Measurements from ENCODE around the gene TNRC18.

The TNRC18 gene

DNA sequence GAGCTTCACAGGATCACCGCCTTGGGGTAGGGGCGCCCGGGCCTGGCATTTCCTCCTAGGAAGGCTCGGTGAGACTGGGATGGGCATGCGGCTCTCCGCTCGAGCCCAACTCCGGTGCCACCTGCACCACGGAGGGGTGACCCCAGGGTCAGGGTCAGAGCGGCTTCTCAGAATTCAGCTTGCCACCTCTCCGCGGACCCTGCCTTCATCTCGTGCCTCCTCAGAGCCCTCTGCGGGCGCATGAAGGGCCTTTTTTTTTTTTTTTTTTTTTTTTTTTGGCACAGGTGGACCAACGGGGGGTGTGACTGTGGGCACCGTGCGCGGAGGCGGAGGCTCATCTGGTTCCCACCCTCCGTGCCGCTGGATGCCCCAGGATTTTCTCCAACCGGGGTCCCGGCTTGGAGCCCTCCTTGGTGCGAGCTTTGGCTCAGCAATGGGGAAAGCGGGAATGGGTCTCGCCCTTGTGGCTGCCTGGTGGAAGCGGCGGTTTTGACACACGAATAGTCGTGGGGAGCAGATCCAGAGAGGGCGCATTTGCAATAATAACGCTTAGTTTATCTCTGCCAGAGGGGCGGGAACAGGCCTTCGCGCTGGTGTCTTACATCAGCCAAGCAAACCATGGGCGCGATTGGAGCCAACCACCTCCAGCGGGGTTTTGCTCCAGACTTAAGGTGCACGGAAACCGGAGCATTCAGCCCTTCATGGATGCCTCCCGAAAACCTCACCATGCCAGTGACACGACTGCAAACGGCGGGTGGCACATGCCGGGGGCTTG, 5.0 kb upstream of the TNRC18 start:
- peak; percentile 29 for DNase-seq

DNA sequence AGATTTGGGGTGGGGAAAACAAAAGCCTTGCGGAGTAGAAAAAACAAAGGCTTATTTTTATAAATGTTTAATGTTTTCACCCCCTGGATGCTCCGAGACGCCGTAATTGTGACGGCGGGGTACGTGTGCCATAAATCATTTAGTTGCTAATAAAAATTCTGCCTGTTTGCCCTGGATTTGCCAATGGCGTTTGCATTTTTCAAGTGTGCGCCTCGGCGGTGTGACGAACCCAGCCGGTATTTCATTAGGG, 2.5 kb upstream of the TNRC18 start:
- DNase-seq = no peak

DNA sequence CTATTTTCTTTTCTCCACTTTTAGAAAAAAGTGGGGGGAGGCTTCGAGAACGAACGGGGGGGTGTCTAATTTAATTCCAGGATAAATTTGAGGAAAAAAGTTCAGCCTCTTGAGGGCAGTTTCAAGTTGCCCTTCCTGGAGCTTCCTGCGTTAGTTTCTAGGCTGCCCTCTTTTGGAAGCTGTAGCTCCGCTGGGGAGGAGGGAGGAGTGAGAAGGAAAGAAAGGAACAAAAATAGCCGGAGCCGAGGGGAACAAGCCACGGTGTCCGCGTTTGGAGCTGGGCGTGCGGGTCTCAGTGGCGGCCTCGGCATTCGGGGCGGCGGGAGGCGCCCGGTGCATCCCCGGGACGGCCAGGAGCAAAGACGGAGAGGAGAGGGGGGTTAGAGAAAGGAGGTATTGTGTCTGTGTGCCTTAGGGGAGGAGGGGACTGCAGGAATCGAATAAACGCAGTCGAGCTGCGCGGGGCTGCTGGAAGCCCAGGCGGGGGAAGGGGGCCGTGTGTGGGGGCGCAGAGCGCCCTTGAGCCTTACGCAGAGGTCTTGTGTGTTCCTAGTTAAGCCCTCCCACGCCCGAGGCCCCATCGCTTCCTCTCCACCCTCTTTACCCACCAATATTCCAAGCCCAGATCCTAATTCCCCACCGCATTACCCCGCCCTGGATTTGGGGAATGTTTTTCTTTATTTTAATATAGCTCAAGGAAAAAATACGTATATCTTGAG, 2.0 kb upstream of the TNRC18 start:
- DNase-seq = peak; percentile 60

DNA sequence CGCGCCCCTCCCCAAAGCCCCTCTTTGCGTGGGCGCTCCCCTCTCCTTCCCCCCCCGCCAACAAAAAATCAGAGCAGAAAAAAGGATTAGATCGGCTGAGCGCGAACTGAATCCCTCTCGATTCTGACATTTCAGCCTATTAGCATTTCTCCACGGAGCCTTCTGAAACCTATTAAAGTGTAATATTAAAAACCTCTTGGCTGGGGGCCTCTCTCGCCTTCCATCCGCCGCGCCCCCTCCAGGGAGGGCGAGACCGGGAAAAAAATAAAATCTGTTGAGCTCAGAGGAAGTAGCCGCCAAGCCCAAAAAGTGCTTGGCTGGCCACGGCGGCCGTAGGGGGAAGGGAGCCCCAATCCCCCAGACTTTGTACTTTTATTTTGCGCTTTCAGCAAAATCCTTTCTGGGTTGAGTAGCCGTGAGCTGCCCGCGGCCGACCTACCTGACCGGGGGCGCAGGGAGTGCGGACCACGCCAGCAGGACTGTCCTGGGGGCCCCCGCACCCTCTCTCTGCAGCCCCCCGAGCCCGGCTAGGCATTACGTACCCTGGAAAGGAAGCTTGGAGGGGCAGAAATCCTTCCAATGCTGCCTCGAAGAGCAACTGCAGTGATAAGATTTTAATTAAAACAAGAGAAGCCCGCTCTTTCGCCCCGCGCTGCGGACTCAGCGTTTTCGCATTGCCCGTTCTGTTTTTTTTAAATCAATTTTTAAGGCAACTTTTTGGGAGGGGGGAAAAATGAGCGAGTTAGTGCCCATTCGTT, 1.3 kb upstream of the TNRC18 start:
- DNase-seq = peak; percentile 17

DNA sequence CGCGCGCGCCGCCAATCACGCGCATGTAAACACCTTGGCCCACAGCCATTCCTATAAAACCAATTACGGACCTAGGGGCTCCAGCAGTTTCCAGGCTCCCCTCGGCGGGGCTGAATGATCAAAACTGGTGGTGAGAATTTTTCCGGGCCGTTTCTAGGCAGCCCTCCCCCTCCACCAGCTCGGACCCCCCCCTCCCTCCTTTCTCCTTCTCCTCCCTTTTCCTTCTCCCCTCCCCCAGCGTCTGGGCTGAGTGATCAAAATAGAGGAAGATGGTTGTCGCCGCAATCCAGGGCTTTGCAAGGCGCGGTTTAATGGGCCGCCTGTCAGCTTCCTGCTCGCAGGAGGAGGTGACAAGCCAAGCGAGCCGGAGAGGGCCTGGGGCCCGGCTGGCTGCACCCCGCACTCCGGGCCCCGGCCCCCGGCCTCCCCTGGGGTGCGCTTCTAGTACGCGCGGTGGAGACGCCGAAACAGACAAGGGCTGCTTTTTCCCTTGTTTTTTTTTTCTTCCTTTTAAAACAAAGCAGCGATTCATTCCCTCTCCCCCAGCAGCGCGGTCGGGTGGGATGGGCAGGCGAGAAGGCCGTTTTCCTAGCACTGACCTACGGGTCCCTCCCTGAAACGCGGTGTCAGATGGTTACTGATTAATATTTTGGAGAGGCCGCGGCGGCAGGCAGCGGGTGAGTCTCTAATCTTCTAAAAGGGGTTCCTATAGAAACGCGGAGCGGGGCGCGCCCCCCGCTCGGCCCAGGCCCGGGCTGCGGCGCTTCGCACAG, 528 bp upstream of the TNRC18 start:
- DNase-seq = peak; percentile 97

DNA sequence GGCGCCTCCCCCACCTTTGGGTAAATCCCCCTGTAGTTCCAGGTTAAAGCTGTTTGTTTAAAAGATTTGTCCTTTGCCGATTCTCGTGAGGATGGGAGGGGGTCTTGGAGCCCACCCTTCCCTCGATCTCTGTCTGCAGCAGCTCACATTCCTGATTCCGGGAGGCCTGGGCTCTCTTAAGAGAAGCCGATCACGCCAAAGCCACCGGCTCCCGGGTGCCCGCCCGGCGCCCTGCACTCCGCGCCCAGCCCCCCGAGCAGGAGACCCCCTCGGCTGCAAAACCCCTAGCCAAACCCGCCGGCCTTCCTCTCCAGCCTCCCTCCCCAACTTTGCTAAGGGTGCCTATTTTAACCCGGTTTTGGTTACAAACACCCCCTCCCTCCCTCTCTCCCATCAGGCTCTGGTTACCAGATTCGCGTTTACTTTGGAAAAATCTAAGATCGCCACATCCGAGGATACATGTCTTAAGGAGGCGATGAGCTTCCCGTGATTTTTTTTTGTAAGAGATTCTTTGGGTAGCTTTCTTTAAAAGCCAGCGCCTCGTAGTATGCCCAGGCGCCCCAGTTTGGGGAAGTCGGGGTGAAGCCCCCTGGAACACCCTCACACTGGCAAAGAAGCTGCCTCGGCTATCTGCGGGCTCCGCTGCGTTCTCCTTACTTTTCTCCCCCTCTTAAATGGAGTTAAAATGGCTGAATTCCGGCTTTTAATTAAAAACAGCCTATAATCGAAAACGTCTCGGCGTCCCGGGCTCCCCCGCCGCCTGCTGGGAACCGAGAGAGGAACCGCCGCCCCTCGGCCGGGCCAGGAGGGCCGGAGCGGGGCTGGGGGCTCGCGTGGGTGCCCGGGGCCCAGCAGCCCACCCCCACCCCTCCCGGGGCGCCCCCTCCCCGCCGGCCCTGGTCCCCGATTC, 983 bp downstream of the TNRC18 start:
- DNase-seq = no peak

DNA sequence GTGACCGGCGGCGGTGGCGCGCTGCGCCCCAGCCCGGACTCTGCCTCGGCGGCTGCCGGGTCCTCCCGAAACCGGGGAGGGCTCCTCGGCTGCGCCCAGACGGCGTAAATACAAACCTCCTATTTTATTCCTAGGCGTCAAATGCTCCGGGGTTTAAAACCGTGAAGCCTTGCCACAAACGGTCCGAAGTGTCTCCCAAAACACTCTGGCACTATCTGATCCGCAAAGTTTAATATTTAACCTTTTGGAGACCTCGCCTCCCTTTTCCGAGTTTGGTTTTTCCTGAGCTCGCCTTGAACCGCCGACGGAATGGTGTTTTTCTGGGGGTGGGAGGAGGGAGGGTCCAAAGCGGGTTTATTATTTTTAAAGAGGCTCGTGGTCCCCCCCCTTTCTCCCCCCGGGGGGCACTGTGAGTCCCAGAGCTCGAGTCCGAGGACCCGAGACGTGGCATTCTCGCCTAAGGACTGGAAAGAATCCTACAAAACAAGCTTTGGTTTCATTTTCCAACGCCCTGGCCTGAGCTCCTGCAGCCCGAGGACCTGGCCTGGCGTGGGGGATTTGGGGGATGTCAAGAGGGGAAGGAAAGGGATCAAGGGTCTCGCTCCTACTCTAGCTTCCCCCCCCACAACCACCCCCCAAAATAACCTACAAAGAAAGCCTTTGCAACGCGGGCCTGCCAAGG, 1.8 kb downstream of the TNRC18 start:
- DNase-seq = peak; percentile 62

DNA sequence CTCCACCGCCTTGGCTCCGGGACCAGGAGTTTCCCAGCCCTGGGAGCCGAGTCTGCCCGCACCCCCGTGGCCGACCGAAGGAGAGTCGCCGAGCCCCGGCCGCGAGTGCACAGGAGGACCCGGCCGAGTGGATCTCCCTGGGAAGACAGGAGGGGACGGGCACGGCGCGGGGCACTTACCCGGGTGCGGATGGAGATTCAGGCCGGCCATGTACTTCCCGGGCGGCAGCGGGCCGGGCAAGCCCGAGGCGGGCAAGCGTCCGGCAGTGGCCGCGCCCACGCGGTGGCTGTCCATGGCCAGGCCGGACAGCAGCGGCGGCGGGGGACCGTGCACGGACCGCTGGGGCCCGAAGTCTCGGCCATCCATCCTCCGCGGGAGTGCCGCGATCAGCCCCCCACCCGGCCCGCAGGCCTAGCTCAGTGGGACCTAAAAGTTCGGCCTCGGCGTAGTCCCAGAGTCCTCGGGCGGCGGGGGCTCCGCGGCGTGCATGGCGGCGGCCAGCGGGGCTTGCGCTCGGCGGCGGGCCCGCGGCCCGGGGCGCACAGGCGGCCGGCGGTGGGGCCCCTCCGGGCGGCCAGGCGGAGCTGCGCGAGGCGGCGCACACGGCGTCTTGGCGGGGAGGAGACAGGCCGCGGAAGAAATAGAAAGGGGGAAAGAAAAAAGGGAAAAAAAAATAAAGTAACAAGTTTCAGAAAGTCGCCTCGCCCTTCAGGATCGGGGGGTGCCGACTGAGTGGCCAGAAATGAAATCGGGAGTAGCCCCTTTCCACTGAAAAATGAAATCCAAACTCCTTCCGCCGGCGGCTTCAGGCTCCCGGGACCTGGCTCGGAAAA, 2.5 kb downstream of the TNRC18 start:
- DNase-seq = no peak

DNA sequence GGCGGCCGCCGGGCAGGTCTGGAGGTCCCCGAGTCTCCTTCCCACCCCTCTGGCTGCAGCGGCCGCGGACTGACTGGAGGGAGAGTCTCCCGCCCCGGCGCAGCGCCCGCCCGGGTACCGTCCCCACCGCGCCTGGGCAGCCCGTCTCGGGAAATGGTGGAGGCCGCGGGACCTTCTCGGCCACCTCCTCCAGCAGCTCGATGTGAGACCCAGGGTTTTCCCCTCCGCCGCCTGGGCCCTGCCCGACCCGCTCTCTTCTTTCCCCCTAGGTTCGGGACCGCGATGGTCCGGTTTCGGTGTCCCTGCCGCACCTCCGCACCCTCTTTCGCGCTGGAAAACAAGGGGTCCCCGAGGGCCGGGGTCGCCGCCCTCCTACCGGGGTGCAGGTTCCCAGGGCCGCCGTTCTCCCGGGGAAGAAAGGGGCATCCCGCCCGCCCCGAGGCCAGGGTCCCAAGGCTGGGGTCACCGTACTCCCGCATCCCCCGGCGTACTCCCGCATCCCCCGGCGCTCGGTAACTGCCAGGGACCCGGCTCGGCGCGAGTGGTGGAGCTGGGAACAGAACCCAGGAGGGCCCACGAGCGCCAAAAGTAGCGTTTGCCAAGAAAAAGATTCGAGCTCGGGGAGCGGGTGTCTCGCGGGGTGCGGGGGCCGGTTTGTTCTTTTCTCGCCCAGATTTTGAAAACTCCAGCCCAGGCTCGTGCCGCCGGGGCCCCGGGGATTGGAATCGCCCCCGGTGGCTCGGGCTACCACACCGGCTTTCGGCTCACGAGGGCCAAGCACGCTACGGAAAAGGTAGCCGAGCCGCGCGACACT, 3.4 kb downstream of the TNRC18 start:
- no peak for DNase-seq

DNA sequence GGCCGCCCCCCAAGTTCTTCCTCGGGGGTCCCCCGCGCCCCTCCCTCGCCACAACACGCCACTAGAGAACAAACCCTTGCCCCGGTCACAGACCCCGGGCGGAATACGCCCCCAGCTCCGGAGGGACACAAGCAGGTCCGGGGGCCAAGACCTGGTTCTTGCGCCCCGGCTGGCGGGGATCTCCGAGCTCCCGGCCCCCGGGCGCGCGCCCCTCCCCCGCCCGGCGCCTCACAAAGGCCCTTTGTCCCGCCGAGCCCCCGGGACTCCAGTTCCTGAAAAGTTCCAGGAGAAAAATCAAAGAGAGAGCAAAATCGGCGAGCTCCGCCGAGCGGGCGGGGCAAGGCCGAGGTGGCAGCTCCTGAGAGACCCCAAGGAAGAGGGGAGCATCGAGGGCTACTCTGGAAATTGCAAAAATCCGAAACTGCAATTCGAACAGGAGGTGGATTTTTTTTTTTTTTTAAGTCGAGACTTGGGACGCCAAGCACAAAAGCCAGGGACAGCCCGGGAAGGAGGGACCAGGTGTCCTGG, 4.0 kb downstream of the TNRC18 start:
- no peak for DNase-seq

DNA sequence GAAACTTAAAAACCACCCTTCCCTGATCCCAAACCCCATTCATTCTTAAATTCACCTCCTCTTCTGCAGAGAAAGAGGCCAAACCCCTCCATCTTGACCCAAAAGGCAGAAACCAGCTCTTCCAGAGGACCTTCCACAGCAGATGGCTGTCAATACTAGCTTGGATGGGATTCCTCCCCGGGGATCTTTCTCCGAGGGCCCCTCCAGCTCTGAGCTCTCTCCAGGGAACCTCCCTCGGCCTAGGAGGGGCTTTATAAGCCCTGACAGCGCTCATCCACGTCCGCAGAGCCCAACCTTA, 5.4 kb downstream of the TNRC18 start:
- no peak for DNase-seq

DNA sequence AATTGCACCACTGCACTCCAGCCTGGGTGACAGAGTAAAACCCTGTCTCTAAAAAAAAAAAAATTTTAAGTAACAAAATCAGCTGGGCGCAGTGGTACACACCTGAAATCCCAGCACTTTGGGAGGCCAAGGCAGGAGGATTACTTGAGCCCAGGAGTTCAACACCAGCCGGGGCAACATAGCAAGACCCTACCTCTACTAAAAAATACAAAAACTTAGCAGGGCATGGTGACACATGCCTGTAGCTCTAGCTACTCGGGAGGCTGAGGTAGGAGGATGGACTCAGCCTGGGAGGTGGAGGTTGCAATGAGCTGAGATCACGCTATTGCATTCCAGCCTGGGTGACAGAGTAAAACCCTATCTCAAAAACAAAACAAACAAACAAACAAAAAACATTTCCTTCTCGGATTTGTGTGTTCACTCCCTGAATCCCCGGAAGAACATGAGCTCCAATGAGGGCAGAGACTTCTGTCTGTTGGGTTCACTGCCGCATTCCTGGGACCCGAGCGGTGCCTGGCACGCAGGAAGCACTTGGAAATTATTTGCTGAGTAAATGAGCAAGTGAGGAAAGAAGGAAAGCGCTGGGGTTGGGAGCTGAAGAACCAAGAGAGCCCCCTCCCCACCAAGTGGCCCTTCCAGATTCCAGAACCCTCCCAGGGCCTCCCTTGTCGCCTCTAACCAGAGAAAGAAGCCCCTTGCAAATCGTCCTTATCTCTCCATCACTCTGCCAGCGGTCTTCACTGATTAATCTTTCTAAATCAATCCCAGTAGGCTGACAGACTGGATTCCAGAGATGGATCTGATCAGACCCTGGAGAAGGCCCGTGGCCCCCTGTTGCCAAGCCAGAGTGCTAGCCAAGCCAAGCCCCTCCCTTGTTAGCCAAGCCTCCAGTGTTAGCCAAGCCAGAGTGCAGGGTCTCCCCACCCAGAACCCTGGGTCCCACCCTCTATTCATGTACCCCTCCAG, 6.2 kb downstream of the TNRC18 start:
- DNase-seq = no peak

DNA sequence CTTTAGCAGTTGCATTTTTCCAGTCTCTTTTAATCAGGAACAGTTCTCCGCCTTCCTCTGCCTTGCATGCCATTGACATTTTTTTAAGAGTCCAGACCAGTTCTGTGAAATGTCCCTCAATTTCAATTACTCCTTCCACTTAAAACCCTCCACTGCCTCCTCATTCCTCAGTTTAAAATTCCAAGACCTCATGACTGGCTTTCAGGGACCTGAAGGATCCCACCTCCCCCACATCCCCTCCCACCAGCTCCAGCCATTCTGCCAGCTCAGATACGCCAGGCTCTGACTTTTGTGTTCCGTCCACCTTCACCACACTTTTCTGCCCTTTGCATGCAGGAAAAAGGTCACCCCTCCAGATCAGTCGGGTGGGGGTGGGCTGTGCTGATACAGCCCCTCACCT, 8.7 kb downstream of the TNRC18 start:
- no peak for DNase-seq

DNA sequence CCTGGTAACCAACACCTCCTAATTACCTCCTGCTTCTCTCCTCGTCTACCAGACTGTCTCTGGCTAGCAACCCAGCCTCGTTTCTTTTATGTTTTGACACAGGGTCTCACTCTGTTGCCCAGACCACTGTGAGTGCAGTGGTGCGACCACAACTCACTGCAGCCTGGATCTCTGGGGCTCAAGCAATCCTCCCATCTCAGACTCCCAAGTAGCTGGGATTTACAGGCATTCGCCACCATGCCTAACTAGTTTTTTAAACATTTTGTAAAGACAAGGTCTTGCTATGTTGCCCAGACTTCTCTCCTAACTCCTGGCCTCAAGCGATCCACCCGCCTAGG, 10.2 kb downstream of the TNRC18 start:
- no peak for DNase-seq

DNA sequence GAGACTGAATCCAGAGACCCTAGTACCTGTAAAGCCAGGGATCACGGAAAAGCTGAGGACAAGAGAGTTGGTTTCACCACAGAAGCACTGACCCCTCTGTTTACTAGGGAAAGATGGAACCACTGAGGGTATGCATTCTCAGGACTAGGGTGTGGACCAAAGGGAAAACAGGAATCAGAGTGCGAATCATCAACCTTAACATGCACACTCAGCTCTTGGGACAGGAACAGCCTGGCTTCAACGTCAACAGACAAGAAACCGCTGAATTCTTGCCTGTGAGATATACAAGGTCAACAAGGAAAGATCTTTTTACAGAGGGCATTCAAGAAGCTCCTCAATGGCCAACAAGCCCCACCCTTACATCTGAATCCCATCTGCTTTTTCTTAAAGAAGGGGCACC, 14.9 kb downstream of the TNRC18 start:
- no peak for DNase-seq

DNA sequence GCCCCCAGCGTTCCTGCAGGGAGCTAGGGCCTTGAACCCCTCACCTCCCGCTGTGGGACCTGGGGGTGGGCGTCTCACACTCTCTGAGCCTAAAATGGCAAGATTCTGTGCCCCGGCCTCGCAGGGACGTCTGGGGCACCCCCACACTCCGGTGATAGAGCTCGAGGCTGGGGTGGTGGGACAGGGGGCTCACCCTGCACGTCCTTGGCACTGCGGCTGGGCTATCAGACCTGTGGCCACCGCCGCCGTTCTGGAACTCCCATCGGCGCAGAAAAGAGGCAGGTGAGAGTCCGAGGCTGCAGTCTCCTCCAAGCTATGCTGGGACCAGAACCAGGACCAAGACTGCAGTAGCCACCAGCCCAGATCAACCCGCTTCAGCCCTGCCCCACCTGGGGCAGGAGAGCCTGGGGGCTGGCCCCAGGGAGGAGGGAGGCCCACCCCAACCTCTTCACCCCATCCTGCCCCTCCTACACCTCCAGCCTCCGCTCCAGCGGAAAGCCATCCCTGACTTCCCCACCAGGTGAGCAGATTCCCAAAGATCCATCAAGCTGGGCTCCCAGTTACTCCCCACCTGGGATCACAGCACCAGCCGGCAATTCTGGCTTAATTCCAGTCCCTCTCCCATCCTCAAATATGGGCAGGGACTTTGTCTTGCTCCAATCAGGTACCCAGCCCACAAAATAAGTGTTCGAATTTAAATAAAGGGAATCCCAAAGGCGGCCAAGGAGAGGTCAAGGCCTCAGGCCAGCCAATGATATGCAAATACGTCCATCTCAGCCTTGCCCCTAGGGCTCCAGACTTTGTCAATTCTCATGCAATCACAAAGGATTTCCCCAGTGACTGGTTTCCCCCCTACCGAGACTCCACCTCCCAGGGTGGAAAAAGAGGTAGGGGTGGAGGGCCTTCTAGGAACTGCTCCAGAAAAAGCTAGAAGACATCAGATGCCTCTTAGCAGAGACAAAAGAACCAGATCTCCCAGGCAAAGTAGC, 16.4 kb downstream of the TNRC18 start:
- no peak for DNase-seq

DNA sequence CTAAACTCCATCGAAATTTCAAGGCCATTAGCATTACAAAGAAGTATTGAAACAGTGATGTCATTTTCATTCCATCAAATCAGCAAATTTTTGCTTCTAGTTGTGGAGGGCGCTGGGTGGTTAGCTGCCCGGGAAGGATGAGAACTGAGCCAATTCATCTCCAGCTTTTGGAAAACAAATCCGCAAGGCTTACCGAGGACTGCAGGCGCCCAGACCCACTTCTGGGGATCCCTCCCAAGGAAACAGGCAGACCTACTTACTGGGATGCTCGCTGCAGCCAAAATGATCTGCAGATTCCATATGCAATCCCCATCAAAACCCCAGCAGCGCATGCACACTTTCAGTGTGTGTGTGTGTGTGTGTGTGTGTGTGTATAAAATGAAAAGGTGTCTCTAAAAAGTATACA, 19.2 kb downstream of the TNRC18 start:
- DNase-seq = no peak

Measured in GDM1 (cell line).